ENCODE results near the gene BLM. TPM values are rescaled to one million over a fixed set of nuclear protein-coding genes. Genes with fewer than 3 reads are reported as not detected.

BLM gene
- total and polyA plus RNA-seq, 7 donors, result 0.27 to 15.6 (median 1.7) TPM

GRCh38 chr15:90816401-90817116 is 99.4 kb downstream of the BLM start:
- no peak for DNase-seq
- no peak for TF ChIP-seq CTCF (IDR thresholded peaks at IDR 0.05)
- peak in 1 of 4 donors; percentile 26 for ATAC-seq
- intact Hi-C loops (cut with DNase I), result no loop called here
- Histone ChIP-seq H3K27ac (no peak overlapping the region), H3K4me1 (no peaks in the 10 kb centered on the region), H3K36me3 (ENCODE audit: insufficient read depth in 1 of 2, low read depth in 1 of 2) (no peaks in the 10 kb centered on the region), H3K4me3 (no peak overlapping the region), H3K9me3 (no peaks in the 10 kb centered on the region), H3K27me3 (ENCODE audit: insufficient read depth in 3 of 3, low read length in 2 of 3) (no peaks in the 10 kb centered on the region)
- WGBS, 3 donors, result 63 to 80% (median 70%) methylated on average over 15 of the region's 15 CpGs

GRCh38 chr15:90817117-90818057 is 100.2 kb downstream of the BLM start:
- 65 to 83% (median 74%) methylated on average over 14 of the region's 14 CpGs for WGBS, 3 donors
- TF ChIP-seq CTCF (IDR thresholded peaks at IDR 0.05), result no peak

GRCh38 chr15:90818251-90819210 is 101.4 kb downstream of the BLM start:
- TF ChIP-seq CTCF (IDR thresholded peaks at IDR 0.05), result no peak
- intact Hi-C loops (cut with DNase I), result no loop called here
- DNase-seq (no peak), ATAC-seq (peak in 2 of 4 donors; percentile 35 to 47)
- Histone ChIP-seq H3K4me1 (no peaks in the 10 kb centered on the region), H3K36me3 (ENCODE audit: insufficient read depth in 1 of 2, low read depth in 1 of 2) (no peaks in the 10 kb centered on the region), H3K27me3 (ENCODE audit: insufficient read depth in 3 of 3, low read length in 2 of 3) (no peaks in the 10 kb centered on the region), H3K27ac (no peak overlapping the region), H3K4me3 (no peak overlapping the region), H3K9me3 (no peaks in the 10 kb centered on the region)
- WGBS, 3 donors, result 49 to 59% (median 50%) methylated on average over 26 of the region's 26 CpGs

More at GRCh38 chr15:90817117-90818057, 100.2 kb downstream of the BLM start:
- Histone ChIP-seq H3K27ac (no peak overlapping the region), H3K9me3 (no peaks in the 10 kb centered on the region), H3K4me3 (no peak overlapping the region), H3K36me3 (ENCODE audit: insufficient read depth in 1 of 2, low read depth in 1 of 2) (no peaks in the 10 kb centered on the region), H3K4me1 (no peaks in the 10 kb centered on the region), H3K27me3 (ENCODE audit: insufficient read depth in 3 of 3, low read length in 2 of 3) (no peaks in the 10 kb centered on the region)
- no peak for ATAC-seq
- intact Hi-C loops (cut with DNase I), result no loop called here
- no peak for DNase-seq

- TF ChIP-seq CTCF (IDR thresholded peaks at IDR 0.05), result no peak
Measured at GRCh38 chr15:90819390-90819789, 102.2 kb downstream of the BLM start.

More at GRCh38 chr15:90819390-90819789, 102.2 kb downstream of the BLM start:
- peak in 3 of 4 donors; percentile 44 to 53 (median 48) for ATAC-seq
- H3K27me3 ChIP-seq (ENCODE audit: insufficient read depth in 3 of 3, low read length in 2 of 3), result no peaks in the 10 kb centered on the region
- 71 to 87% (median 78%) methylated on average over 3 to 6 of the region's 6 CpGs for WGBS, 3 donors
- intact Hi-C loops (cut with DNase I), result no loop called here
- H3K27ac ChIP-seq, result no peak overlapping the region
- no peak for DNase-seq
- H3K4me1 ChIP-seq, result no peaks in the 10 kb centered on the region
- H3K36me3 ChIP-seq (ENCODE audit: insufficient read depth in 1 of 2, low read depth in 1 of 2), result no peaks in the 10 kb centered on the region
- H3K9me3 ChIP-seq, result no peaks in the 10 kb centered on the region
- H3K4me3 ChIP-seq, result no peak overlapping the region

Measured in psoas muscle (tissue), 8 donors.